ENCODE data around the gene BBS9.

Gene BBS9

GRCh38 chr7:33646891-33647391, 517.6 kb downstream of the BBS9 start:
- DNase-seq (ENCODE audit: low read depth in 3 of 3), result no peak

- no peak for DNase-seq (ENCODE audit: low read depth in 3 of 3)
Measured at GRCh38 chr7:33649476-33650441, 520.4 kb downstream of the BBS9 start.

GRCh38 chr7:33650828-33651227, 521.5 kb downstream of the BBS9 start:
- DNase-seq (ENCODE audit: low read depth in 3 of 3), result no peak

- no peak for DNase-seq (ENCODE audit: low read depth in 3 of 3)
Measured at GRCh38 chr7:33651998-33652515, 522.7 kb downstream of the BBS9 start.

- DNase-seq (ENCODE audit: low read depth in 3 of 3), result no peak
Measured at GRCh38 chr7:33654676-33655075, 525.3 kb downstream of the BBS9 start.

Measured in stimulated activated CD4-positive, alpha-beta T cell treated with anti-CD3 and anti-CD28 coated beads, TNF-alpha, amount 100 ng/mL, for 4 hours (primary cell).